Panc1 (cell line): ENCODE data around the gene ANKRD17.

Source experiments
- POLR2AphosphoS5 ChIP-seq: IDR thresholded peaks from 2 replicates; pipeline ENCODE4 v1.6.1; 2012; ENCODE audit warnings: mild to moderate bottlenecking, low read depth, low read length, moderate library complexity
- SIN3A ChIP-seq: IDR thresholded peaks from 2 replicates; pipeline ENCODE4 v1.6.1; 2012; ENCODE audit warnings: low read depth, mild to moderate bottlenecking, low read length, moderate library complexity, borderline replicate concordance; ENCODE audit not compliant: insufficient read depth
- TF ChIP-seq, protein P1 (sequence below): fragments of 450-650 bp; IDR thresholded peaks from 2 replicates; pipeline ENCODE4 v1.5.1; 2017; ENCODE audit warnings: mild to moderate bottlenecking
- TF ChIP-seq, protein P2 (sequence below), 2 experiments: IDR thresholded peaks; 2 replicates each; pipeline ENCODE4 v1.6.1; 2011 to 2012; ENCODE audit warnings: low read depth in 2 of 2, control low read depth in 1 of 2, low read length in 1 of 2, mild to moderate bottlenecking in 1 of 2, moderate library complexity in 1 of 2; ENCODE audit not compliant: insufficient read depth in 1 of 2

GRCh38 chr4:73244945-73245601 is 13.5 kb downstream of the ANKRD17 start:
- TF ChIP-seq, protein P1, sequence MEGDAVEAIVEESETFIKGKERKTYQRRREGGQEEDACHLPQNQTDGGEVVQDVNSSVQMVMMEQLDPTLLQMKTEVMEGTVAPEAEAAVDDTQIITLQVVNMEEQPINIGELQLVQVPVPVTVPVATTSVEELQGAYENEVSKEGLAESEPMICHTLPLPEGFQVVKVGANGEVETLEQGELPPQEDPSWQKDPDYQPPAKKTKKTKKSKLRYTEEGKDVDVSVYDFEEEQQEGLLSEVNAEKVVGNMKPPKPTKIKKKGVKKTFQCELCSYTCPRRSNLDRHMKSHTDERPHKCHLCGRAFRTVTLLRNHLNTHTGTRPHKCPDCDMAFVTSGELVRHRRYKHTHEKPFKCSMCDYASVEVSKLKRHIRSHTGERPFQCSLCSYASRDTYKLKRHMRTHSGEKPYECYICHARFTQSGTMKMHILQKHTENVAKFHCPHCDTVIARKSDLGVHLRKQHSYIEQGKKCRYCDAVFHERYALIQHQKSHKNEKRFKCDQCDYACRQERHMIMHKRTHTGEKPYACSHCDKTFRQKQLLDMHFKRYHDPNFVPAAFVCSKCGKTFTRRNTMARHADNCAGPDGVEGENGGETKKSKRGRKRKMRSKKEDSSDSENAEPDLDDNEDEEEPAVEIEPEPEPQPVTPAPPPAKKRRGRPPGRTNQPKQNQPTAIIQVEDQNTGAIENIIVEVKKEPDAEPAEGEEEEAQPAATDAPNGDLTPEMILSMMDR: no peak
- TF ChIP-seq, protein P2, sequence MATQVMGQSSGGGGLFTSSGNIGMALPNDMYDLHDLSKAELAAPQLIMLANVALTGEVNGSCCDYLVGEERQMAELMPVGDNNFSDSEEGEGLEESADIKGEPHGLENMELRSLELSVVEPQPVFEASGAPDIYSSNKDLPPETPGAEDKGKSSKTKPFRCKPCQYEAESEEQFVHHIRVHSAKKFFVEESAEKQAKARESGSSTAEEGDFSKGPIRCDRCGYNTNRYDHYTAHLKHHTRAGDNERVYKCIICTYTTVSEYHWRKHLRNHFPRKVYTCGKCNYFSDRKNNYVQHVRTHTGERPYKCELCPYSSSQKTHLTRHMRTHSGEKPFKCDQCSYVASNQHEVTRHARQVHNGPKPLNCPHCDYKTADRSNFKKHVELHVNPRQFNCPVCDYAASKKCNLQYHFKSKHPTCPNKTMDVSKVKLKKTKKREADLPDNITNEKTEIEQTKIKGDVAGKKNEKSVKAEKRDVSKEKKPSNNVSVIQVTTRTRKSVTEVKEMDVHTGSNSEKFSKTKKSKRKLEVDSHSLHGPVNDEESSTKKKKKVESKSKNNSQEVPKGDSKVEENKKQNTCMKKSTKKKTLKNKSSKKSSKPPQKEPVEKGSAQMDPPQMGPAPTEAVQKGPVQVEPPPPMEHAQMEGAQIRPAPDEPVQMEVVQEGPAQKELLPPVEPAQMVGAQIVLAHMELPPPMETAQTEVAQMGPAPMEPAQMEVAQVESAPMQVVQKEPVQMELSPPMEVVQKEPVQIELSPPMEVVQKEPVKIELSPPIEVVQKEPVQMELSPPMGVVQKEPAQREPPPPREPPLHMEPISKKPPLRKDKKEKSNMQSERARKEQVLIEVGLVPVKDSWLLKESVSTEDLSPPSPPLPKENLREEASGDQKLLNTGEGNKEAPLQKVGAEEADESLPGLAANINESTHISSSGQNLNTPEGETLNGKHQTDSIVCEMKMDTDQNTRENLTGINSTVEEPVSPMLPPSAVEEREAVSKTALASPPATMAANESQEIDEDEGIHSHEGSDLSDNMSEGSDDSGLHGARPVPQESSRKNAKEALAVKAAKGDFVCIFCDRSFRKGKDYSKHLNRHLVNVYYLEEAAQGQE (IDR thresholded peaks at IDR 0.05; ENCODE audit: insufficient read depth in 1 of 2, low read depth in 2 of 2, low read length in 1 of 2): no peak
- TF ChIP-seq POLR2AphosphoS5 (no peak), SIN3A (no peak)
